Upper lobe of left lung (tissue), 4 donors: ENCODE results near the gene NECAB3.
A peak's percentile ranks its signal among the peaks of the same experiment; 100 is the strongest.

Experiments used
- CTCF ChIP-seq, 6 experiments: fragments of 450-650 bp in 4 of 6; fragments of 200-600 bp in 2 of 6; sonication (generic) in 2 of 6; IDR thresholded peaks; one replicate each; pipeline ENCODE4 v1.5.1; 2016 to 2019; ENCODE audit warnings: antibody characterized with exemption in 6 of 6
- POLR2A ChIP-seq, 4 donors: fragments of 450-650 bp; IDR thresholded peaks; one replicate each; pipeline ENCODE4 v1.5.1; 2016 to 2017; ENCODE audit warnings: antibody characterized with exemption in 4 of 4, mild to moderate bottlenecking in 2 of 4

GRCh38 chr20:33666293-33667244 is 7.7 kb downstream of the NECAB3 start, which contains the start of gene ACTL10:
- TF ChIP-seq CTCF (IDR thresholded peaks at IDR 0.05) (peak in 3 of 6 experiments; percentile 28 to 50 (median 42)), POLR2A (IDR thresholded peaks at IDR 0.05) (peak in 3 of 4 donors; percentile 44 to 92 (median 91))
